Endothelial cell (in vitro differentiated cells): ENCODE measurements around the gene MAP1A. TPM values are rescaled to one million over a fixed set of nuclear protein-coding genes. Genes with fewer than 3 reads are reported as not detected.
A peak's percentile ranks its signal among the peaks of the same experiment; 100 is the strongest.

Experiments used
- DNase-seq: peaks from one replicate; pipeline ENCODE4 v3.0.0; 2021; ENCODE audit warnings: low spot score
- H3K27ac Mint-ChIP-seq: one replicate; pipeline ENCODE4 v1.8.0; 2021; ENCODE audit warnings: mixed read lengths, inconsistent platforms; ENCODE audit not compliant: unreplicated experiment
- H3K27me3 Mint-ChIP-seq: one replicate; pipeline ENCODE4 v1.8.0; 2021; ENCODE audit warnings: mild to moderate bottlenecking, moderate library complexity, mixed read lengths, inconsistent platforms; ENCODE audit not compliant: unreplicated experiment
- H3K36me3 Mint-ChIP-seq: one replicate; pipeline ENCODE4 v1.8.0; 2021; ENCODE audit warnings: mild to moderate bottlenecking, low read depth, mixed read lengths, inconsistent platforms; ENCODE audit not compliant: unreplicated experiment
- H3K4me1 Mint-ChIP-seq: one replicate; pipeline ENCODE4 v1.8.0; 2021; ENCODE audit warnings: mild to moderate bottlenecking, mixed read lengths, inconsistent platforms; ENCODE audit not compliant: unreplicated experiment
- H3K4me3 Mint-ChIP-seq: one replicate; pipeline ENCODE4 v1.8.0; 2021; ENCODE audit warnings: mild to moderate bottlenecking, mixed read lengths, inconsistent platforms; ENCODE audit not compliant: unreplicated experiment
- H3K9me3 Mint-ChIP-seq: one replicate; pipeline ENCODE4 v1.8.0; 2021; ENCODE audit warnings: mixed read lengths, inconsistent platforms; ENCODE audit not compliant: unreplicated experiment
- CTCF ChIP-seq: fragments of 200-600 bp; sonication (generic); IDR thresholded peaks from one replicate; pipeline ENCODE4 v1.5.0; 2021; ENCODE audit warnings: antibody characterized with exemption; ENCODE audit not compliant: unreplicated experiment
- total RNA-seq: library from RNA; stranded (reverse); fragmentation: NEBNext Ultra II Directional; extraction: Animal tissue kit (Norgen Biotek cat#: 25700); gene quantifications from one replicate; pipeline ENCODE4 v1.2.1, GENCODE V29; 2021; ENCODE audit not compliant: unreplicated experiment

Gene MAP1A
- total RNA-seq, 1 donor from 2014 or later = 1.8 TPM

- peaks cover 25% of the 10 kb centered on the region for H3K4me1 Mint-ChIP-seq
- no peak overlapping the region for H3K4me3 Mint-ChIP-seq
- no peak for DNase-seq
- H3K9me3 Mint-ChIP-seq = no peaks in the 10 kb centered on the region
- no peak for TF ChIP-seq CTCF
- peaks cover 37% of the 10 kb centered on the region for H3K27me3 Mint-ChIP-seq
- peaks cover 5% of the 10 kb centered on the region for H3K36me3 Mint-ChIP-seq
- no peak overlapping the region for H3K27ac Mint-ChIP-seq
These were observed 1.7 kb upstream of the MAP1A start for GRCh38 chr15:43515741-43516140.

GRCh38 chr15:43516185-43516584 is 1.2 kb upstream of the MAP1A start:
- peak overlapping the region; percentile 4 for H3K27ac Mint-ChIP-seq
- H3K4me1 Mint-ChIP-seq = peaks cover 24% of the 10 kb centered on the region
- TF ChIP-seq CTCF = no peak
- DNase-seq = no peak
- H3K9me3 Mint-ChIP-seq = no peaks in the 10 kb centered on the region
- H3K4me3 Mint-ChIP-seq = no peak overlapping the region
- H3K36me3 Mint-ChIP-seq = peaks cover 4% of the 10 kb centered on the region
- H3K27me3 Mint-ChIP-seq = peaks cover 37% of the 10 kb centered on the region

- H3K9me3 Mint-ChIP-seq = no peaks in the 10 kb centered on the region
- peaks cover 19% of the 10 kb centered on the region for H3K4me1 Mint-ChIP-seq
- no peak for TF ChIP-seq CTCF
- peak overlapping the region; percentile 75 for H3K4me3 Mint-ChIP-seq
- H3K36me3 Mint-ChIP-seq = no peaks in the 10 kb centered on the region
- H3K27me3 Mint-ChIP-seq = peaks cover 30% of the 10 kb centered on the region
- no peak for DNase-seq
- H3K27ac Mint-ChIP-seq = no peak overlapping the region
These were observed 531 bp upstream of the MAP1A start for GRCh38 chr15:43516801-43517353.

GRCh38 chr15:43518197-43518761 is 871 bp downstream of the MAP1A start:
- Mint-ChIP-seq H3K27ac (no peak overlapping the region), H3K9me3 (no peaks in the 10 kb centered on the region), H3K27me3 (peaks cover 26% of the 10 kb centered on the region), H3K4me3 (peak overlapping the region; percentile 86), H3K4me1 (peaks cover 17% of the 10 kb centered on the region), H3K36me3 (peaks cover 5% of the 10 kb centered on the region)
- DNase-seq = no peak
- TF ChIP-seq CTCF = no peak

- peak overlapping the region; percentile 59 for H3K4me3 Mint-ChIP-seq
- H3K9me3 Mint-ChIP-seq = no peaks in the 10 kb centered on the region
- TF ChIP-seq CTCF = no peak
- H3K36me3 Mint-ChIP-seq = peaks cover 5% of the 10 kb centered on the region
- H3K27me3 Mint-ChIP-seq = peaks cover 29% of the 10 kb centered on the region
- peaks cover 17% of the 10 kb centered on the region for H3K4me1 Mint-ChIP-seq
- no peak for DNase-seq
- no peak overlapping the region for H3K27ac Mint-ChIP-seq
These were observed 1.8 kb downstream of the MAP1A start for GRCh38 chr15:43519196-43519595.
